Endodermal cell (in vitro differentiated cells): ENCODE results near the gene C10orf95. TPM values are rescaled to one million over a fixed set of nuclear protein-coding genes. Genes with fewer than 3 reads are reported as not detected.

Source experiments
- DNase-seq: peaks from one replicate; pipeline ENCODE4 v3.0.0-alpha.2; 2017
- H3K27ac ChIP-seq: 2 replicates; pipeline ENCODE4 v1.5.1; 2013; ENCODE audit warnings: mild to moderate bottlenecking, low read depth, low read length, moderate library complexity
- H3K27me3 ChIP-seq: 2 replicates; pipeline ENCODE4 v1.6.1; 2013; ENCODE audit warnings: mild to moderate bottlenecking, low read length, moderate library complexity; ENCODE audit not compliant: insufficient read depth, control insufficient read depth, poor library complexity, severe bottlenecking
- H3K36me3 ChIP-seq: 2 replicates; pipeline ENCODE4 v1.7.0; 2013; ENCODE audit warnings: mild to moderate bottlenecking, low read length, moderate library complexity; ENCODE audit not compliant: control insufficient read depth, insufficient read depth
- H3K4me1 ChIP-seq: one replicate; pipeline ENCODE4 v1.7.0; 2013; ENCODE audit warnings: low read length; ENCODE audit not compliant: control insufficient read depth, insufficient read depth
- H3K4me3 ChIP-seq: 2 replicates; pipeline ENCODE4 v1.5.1; 2013; ENCODE audit warnings: mild to moderate bottlenecking, low read length, moderate library complexity
- H3K9ac ChIP-seq: 2 replicates; pipeline ENCODE4 v1.6.1; 2013; ENCODE audit warnings: mild to moderate bottlenecking, low read length, moderate library complexity; ENCODE audit not compliant: poor library complexity, severe bottlenecking; ENCODE audit errors: extremely low read depth
- H3K9me3 ChIP-seq: 2 replicates; pipeline ENCODE4 v1.6.1; 2013; ENCODE audit warnings: mild to moderate bottlenecking, low read length, moderate library complexity; ENCODE audit not compliant: control insufficient read depth
- H3K27ac Mint-ChIP-seq: 2 replicates; pipeline ENCODE4 v1.8.0; 2020; ENCODE audit warnings: mixed read lengths
- H3K27me3 Mint-ChIP-seq: 2 replicates; pipeline ENCODE4 v1.8.0; 2021; ENCODE audit warnings: mild to moderate bottlenecking, mixed read lengths; ENCODE audit not compliant: insufficient read depth
- H3K36me3 Mint-ChIP-seq: 2 replicates; pipeline ENCODE4 v1.8.0; 2020; ENCODE audit warnings: low read depth, mixed read lengths
- H3K4me1 Mint-ChIP-seq: 2 replicates; pipeline ENCODE4 v1.8.0; 2020; ENCODE audit warnings: mixed read lengths
- H3K4me3 Mint-ChIP-seq: 2 replicates; pipeline ENCODE4 v1.8.0; 2020; ENCODE audit warnings: mild to moderate bottlenecking, moderate library complexity, mixed read lengths
- H3K9me3 Mint-ChIP-seq: 2 replicates; pipeline ENCODE4 v1.8.0; 2020; ENCODE audit warnings: mild to moderate bottlenecking, mixed read lengths
- WGBS, 2 experiments: methylation state at CpG; one replicate each; pipeline versions ENCODE4 v1.1.5 to v1.1.7; 2013; ENCODE audit warnings: missing lambda C conversion rate in 2 of 2, mixed read lengths in 1 of 2; ENCODE audit not compliant: insufficient coverage in 1 of 2, insufficient read length in 1 of 2; 5-methylcytosine and 5-hydroxymethylcytosine counted together
- total RNA-seq, 2 donors: library from RNA; stranded (reverse); fragmentation: NEBNext Ultra II Directional in 1 of 2; extraction: Animal tissue kit (Norgen Biotek cat#: 25700) in 1 of 2; gene quantifications; 2 replicates in 1 of 2; 3 replicates in 1 of 2; pipeline ENCODE4 v1.2.1, GENCODE V29; 2021
- TF ChIP-seq, protein P1 (sequence below): fragments of 200-600 bp; sonication (generic); conservative IDR thresholded peaks from 2 replicates; pipeline ENCODE4 v1.5.0; 2021; ENCODE audit warnings: antibody characterized with exemption, mild to moderate bottlenecking

C10orf95 gene
- total RNA-seq, 2 donors from 2014 or later = 0.35 to 0.93 TPM

DNA sequence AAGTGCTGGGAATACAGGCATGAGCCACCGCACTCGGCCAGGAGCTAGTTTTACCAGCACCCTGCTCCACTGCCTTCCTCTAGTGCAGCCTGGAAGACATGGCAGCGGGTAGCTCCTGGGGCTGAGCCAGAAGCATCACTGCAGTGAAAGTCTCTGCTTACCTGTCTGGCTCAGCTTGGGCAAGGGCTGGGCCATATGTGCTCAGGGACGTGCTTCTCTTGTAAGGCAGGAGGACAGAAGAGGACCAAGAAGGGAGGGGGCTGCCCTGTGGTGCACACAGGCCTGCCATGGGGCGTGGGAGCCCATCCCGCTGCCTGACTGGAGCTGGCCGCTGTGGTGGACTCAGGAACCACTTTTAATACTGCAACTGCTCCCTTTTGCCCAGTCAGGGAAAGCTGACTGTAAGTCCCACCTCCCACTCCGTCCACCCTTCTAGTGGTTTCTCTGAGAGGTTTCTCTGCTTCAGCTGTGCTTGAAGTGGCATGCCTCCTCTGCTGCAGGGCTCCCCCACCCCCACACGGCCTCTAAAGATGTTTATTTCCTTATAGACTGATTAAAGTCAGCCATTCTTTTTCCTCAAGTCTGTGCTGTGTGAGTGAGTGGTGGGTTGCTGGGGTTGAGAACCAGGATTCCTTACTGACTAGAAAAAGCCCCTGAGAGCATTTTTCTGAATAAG lies 25.3 kb upstream of the C10orf95 start:
- H3K4me1 ChIP-seq = no peaks in the 10 kb centered on the region
- no peak overlapping the region for H3K9ac ChIP-seq
- peaks cover 32% of the 10 kb centered on the region for H3K36me3 ChIP-seq
- no peaks in the 10 kb centered on the region for H3K9me3 ChIP-seq
- no peak overlapping the region for H3K27ac Mint-ChIP-seq
- no peaks in the 10 kb centered on the region for H3K27me3 Mint-ChIP-seq
- DNase-seq = no peak
- H3K4me1 Mint-ChIP-seq = no peaks in the 10 kb centered on the region
- WGBS, 2 experiments = 93 to 95% methylated on average over 4 to 8 of the region's 9 CpGs
- H3K27ac ChIP-seq = no peak overlapping the region
- H3K9me3 Mint-ChIP-seq = no peaks in the 10 kb centered on the region
- no peak overlapping the region for H3K4me3 Mint-ChIP-seq
- H3K36me3 Mint-ChIP-seq = peaks cover 22% of the 10 kb centered on the region
- TF ChIP-seq, protein P1, sequence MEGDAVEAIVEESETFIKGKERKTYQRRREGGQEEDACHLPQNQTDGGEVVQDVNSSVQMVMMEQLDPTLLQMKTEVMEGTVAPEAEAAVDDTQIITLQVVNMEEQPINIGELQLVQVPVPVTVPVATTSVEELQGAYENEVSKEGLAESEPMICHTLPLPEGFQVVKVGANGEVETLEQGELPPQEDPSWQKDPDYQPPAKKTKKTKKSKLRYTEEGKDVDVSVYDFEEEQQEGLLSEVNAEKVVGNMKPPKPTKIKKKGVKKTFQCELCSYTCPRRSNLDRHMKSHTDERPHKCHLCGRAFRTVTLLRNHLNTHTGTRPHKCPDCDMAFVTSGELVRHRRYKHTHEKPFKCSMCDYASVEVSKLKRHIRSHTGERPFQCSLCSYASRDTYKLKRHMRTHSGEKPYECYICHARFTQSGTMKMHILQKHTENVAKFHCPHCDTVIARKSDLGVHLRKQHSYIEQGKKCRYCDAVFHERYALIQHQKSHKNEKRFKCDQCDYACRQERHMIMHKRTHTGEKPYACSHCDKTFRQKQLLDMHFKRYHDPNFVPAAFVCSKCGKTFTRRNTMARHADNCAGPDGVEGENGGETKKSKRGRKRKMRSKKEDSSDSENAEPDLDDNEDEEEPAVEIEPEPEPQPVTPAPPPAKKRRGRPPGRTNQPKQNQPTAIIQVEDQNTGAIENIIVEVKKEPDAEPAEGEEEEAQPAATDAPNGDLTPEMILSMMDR = no peak
- H3K27me3 ChIP-seq = no peaks in the 10 kb centered on the region
- H3K4me3 ChIP-seq = no peak overlapping the region

DNA sequence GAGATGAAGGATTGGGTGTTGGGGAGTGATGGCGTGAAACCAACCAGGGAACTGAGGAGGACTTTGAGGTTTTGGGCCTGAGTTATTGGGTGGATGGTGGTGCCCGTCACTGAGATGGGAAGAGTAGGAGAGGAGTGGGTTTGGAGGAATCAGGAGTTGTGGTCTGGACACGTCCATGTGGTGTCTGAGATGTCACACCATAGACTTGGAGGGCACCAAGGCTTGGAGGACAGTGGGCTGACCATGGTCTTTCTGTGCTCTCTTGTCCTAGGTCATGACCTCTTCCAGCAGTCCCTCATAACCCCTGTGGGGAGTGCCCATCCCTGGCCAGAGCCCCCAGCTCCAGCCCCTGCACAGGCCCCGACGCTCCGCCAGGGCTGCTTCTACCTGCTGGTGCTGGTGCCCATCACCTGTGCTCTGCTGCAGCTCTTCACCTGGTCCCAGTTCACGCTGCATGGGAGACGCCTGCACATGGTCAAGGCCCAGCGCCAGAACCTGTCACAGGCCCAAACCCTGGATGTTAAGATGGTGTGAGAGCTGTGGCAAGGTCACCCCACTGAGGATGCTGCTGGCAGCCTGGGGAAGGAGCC lies 24.2 kb upstream of the C10orf95 start:
- H3K4me3 ChIP-seq = no peak overlapping the region
- H3K4me1 Mint-ChIP-seq = no peaks in the 10 kb centered on the region
- H3K27ac ChIP-seq = no peak overlapping the region
- H3K9me3 Mint-ChIP-seq = no peaks in the 10 kb centered on the region
- DNase-seq = no peak
- 94 to 95% methylated on average over 3 to 9 of the region's 9 CpGs for WGBS, 2 experiments
- H3K36me3 Mint-ChIP-seq = peaks cover 13% of the 10 kb centered on the region
- H3K4me1 ChIP-seq = no peaks in the 10 kb centered on the region
- H3K9ac ChIP-seq = no peak overlapping the region
- H3K27me3 Mint-ChIP-seq = no peaks in the 10 kb centered on the region
- TF ChIP-seq, protein P1 = no peak
- no peak overlapping the region for H3K4me3 Mint-ChIP-seq
- H3K9me3 ChIP-seq = no peaks in the 10 kb centered on the region
- peaks cover 22% of the 10 kb centered on the region for H3K36me3 ChIP-seq
- no peaks in the 10 kb centered on the region for H3K27me3 ChIP-seq
- no peak overlapping the region for H3K27ac Mint-ChIP-seq

DNA sequence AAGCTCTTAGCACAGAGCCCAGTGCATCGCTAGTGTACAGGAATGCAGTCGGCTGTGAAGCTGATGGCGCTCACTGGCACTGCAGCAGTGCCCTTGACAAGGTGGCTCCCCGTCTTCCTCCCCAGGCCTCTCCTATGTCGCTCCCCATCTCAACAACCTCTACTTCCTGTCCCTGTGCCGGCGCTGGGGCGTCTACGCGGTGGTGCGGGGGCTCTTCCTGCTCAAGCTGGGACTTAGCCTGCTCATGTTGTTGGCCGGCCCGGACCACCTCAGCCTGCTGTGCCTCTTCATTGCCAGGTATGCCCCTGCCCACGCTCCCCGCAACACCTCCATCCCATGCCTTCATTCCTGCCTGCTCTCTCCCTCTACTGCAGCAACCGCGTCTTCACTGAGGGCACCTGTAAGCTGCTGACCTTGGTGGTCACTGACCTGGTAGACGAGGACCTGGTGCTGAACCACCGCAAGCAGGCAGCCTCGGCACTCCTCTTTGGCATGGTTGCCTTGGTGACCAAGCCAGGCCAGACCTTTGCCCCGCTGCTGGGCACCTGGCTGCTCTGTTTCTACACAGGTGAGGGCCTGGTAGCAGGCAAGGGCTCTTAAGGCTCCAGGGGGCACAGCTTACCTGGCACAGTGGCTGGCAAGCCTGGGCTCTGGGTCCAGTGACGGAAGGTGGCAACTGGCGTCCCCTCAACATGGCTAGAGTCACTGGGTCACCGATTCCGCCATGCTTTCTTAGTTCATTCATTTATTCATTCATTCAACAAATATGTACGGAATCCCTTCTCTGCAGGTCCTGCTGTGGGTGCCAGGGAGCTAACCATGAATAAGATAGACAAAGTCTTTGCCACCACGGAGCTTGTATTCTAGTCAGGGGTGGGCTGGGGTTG lies 22.3 kb upstream of the C10orf95 start:
- Mint-ChIP-seq H3K4me3 (no peak overlapping the region), H3K27ac (no peak overlapping the region), H3K36me3 (peaks cover 7% of the 10 kb centered on the region), H3K27me3 (no peaks in the 10 kb centered on the region), H3K4me1 (no peaks in the 10 kb centered on the region), H3K9me3 (no peaks in the 10 kb centered on the region)
- Histone ChIP-seq H3K36me3 (peaks cover 8% of the 10 kb centered on the region), H3K4me3 (no peak overlapping the region), H3K27ac (no peak overlapping the region), H3K9me3 (no peaks in the 10 kb centered on the region), H3K27me3 (no peaks in the 10 kb centered on the region), H3K4me1 (no peaks in the 10 kb centered on the region), H3K9ac (no peak overlapping the region)
- TF ChIP-seq, protein P1 = no peak
- DNase-seq = no peak
- 93 to 95% methylated on average over 12 to 27 of the region's 27 CpGs for WGBS, 2 experiments
